HG03558 (cell line): ENCODE measurements around the gene CBFA2T3.
"Not testable (repeated sequence)": the region's sequence is repeated elsewhere in the genome, so short reads cannot be mapped to it uniquely, and the experiment has no call there.

Experiments
- ATAC-seq: cut with Tn5 transposase; IDR thresholded peaks from one replicate; pipeline ENCODE4 v1.9.1; 2021; ENCODE audit warnings: moderate number of reproducible peaks; ENCODE audit not compliant: unreplicated experiment; ENCODE audit errors: extremely low read depth

The CBFA2T3 gene

DNA sequence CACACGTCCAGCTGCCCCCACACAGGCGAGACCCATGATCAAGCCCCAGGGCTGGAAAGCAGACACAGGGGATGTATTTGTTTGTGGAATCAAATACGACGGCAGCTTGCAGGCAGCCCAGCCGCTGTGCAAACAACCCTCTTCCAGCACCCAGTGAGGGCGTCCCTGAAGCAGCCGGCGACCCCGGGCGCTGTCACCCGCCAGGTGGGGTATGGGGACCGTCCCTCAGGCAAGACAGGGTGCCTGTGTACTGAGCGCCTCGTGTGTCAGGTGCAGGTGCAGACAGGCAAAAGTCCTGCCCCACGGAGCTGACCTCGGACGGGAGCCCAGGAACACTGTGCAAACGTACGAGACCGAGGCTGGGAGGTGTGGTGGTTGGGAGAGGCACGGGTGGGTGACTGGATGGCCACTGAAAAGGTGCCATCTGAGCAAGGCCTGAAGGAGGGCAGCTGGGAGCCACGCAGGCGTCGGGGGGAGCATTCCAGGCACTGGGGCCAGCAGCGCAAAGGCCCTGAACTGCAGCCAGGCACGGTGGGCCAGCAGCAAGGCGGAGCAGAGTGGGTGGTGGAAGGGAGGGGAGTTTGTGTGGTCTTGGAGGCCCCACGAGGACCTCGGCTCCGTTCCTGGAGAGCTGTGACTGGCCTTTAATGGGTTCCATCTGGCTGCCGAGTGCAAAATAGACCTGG is 48.5 kb downstream of the CBFA2T3 start:
- no peak for ATAC-seq

DNA sequence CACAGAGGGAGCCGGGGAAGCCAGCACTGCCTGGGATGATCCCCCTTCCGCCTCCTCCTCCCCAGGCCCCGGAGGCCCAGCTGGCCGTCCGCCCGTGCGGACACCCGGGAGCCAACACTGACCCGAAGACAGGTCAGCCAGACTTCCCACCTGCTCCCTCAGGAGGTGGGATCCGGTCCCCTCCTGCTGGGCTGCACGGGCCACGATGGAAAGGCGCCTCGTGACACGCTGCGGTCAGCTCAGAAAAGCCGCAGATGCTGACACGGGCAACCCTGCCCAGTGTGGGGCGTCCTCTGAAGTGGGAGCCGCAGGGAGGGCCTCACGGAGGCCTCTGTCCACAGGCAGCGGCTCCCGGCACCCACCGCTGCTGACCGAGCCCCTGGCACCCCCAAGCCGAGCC is 49.3 kb downstream of the CBFA2T3 start:
- no peak for ATAC-seq

DNA sequence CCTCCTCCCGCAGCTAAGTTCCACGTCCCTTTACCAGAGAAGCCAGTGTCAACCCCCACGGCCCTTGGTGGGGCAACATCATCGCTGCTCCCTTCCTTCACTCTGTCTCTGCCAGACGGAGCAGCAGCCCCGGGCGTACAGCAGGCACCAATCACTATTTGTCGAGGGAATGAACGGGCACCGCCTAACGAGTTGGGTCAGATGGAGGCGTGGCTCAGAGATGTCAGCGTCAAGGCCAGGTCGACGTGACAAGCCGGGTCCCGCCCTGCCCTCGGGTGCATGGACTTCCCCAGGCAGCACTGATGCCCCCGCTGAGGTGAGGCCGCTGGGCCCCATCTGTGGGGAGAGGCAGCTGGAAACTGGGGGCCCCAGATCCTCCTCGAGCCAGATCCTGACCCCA is 50.0 kb downstream of the CBFA2T3 start:
- ATAC-seq = no peak

DNA sequence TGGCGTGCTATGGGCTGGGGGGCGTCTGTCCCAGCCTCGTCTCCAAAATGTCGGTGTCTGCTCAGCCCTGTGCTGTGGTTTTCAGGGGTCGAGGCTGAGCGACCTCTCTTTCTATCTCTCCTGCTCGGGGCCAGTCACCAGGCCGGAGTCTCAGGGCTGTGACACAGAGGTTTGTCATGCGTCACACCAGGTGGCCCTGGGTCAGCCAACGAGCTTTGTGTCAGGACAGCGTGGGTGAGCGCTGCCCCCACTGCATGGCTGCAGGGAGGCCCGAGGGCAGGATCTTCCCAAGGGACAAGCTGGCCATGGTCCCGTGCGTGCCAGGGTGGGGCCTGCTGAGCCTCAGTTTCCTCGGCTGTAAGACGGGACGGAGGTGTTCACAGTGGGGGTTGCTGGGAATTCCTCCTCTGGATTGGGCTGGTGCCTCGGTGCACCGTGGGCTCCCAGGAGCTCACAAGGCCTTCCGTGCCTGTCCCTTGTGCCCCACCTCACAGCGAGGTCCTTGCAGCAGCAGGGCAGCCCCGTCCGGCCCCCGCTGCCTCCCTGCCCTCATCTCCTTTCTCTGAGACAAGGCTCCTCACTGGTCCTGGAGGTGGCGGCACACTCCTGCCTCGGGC is 50.5 kb downstream of the CBFA2T3 start:
- ATAC-seq = no peak

DNA sequence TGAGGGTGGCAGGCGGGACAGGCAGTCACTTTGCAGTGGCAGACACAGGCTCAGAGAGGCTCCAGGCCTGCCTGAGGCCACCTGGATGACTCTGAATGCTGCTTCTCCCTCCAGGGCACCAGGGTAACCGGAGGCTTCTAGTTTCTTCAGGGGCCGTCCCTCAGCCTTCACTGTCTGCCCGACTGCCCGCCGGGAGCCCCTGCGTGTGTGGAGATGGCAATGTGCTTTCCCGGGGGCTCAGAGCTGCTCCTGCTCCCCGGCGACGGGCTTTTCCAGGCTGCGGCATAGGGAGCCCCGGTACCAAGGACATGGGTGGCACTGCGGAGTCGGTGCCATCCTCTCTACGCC is 51.5 kb downstream of the CBFA2T3 start:
- ATAC-seq = no peak

DNA sequence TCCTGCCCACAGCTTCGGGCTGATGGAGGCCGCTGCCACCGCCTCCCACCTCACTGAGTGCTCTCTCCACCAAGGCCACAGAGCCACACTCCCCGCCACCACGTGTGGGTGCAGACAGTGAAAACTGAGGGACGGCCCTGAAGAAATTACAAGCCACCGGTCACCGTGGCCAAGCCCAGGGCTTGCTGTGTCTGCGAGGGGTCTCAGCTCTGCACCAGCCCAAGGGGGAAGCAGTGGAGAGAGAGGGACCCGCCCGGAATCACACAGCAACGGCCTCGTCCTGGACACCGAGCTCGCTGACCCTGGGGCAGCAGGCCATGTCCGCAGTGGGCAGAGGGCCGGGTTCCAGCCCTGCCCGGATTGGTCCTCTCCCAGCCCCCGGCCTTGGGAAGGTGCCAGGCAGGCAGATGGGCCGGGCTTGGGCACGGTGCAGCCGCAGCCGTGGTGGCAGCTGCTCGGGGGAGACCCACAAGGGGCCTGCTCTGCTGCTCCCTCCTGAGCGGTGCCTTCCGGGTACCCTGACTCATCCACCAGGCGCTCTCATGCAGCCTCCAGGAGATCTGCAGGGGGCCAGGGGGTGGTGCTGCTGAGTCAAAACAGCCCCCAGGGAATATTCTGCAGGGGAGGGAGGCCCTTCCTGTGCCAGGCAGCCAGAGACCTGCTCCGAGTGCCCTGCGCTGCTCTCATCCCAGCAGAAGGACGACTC is 52.0 kb downstream of the CBFA2T3 start:
- no peak for ATAC-seq

DNA sequence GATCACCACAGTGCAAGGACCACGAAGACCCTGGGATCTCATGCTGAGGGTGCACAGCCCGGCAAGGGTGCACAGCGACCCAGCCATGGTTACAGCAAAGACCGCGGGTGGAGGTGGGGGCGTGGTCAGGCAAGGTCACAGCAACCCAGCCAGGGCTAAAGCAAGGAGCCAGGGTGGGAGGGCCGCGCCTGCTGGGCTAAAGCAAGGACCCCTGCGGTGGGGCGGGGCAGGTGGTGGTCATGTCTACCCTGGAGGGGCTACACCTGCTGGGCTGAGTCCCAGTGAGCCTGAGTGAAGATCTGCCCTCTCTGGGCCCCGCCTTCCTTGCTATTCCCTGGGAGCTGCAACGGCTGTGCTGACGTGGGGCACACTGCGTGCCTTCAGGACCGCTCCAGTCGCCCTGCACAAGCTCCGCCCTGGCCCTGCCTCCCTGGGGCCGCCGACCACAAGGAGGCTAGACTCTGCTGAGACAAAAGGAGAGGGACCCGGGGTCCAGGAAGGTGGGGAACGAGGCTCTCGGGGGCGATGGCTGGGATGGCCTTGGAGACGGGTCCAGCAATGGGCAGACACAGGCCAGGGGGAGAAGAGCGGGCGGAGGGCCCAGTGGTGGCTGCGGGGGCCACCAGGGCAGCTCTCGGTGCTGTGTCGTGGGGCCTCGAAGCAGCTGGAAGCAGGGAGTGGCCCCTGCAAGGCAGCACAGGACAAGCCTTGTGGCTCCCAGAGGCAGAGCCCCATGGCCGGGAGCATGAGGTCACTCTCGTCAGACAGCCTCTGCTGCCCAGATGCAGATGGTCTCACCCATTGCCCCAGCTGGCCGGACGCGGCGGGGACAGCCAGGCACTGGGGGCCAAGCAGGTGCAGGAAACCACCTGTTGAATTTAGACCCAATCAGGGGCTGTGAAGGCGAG is 52.8 kb downstream of the CBFA2T3 start:
- no peak for ATAC-seq

DNA sequence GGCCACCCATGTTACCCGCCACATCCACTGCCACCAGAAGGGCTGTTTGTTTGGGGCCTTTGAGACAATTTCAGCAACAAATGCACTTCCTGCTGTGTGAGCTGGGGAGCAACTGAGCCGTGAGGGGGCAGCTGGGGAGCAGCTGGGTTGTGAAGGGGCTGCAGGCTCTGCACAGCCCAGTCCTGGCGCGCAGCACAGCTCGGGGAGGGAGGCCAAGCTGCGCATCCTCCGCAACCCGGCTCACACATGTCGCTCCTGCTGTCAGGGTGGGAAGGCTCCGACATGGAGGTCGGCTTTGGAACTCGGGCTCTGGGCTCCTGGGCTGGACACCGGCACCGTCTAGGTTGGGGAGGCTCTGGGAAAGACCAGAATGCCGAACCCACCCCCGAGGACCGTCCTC is 53.6 kb downstream of the CBFA2T3 start:
- ATAC-seq = no peak

DNA sequence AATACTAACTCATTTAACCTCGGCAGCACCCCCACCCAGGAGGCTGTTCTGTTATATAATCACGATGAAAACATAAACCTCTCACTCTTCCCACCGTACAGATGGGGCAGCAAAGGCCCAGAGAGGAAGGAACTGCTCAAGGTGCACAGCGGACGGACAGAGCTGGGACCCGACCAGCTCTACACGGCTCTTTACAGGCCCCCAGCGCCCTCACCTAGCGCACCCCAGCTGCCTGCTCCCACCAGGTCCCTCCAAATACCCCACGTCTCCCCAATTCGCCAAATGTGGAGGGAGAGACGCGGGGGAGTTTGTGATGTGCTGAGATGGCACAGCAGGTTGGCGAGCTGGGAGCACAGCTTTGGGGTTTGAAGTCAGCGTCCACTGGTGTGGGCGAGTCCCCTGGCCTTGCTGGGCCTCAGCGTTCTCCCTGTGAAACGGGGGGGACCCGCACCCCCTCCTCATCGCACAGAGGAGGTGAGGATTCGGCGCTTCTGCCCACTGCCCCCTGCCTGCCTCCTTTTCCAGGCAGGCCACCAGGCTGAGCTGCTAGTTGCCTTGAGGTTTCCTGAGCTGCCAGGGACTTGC is 54.1 kb downstream of the CBFA2T3 start:
- no peak for ATAC-seq

DNA sequence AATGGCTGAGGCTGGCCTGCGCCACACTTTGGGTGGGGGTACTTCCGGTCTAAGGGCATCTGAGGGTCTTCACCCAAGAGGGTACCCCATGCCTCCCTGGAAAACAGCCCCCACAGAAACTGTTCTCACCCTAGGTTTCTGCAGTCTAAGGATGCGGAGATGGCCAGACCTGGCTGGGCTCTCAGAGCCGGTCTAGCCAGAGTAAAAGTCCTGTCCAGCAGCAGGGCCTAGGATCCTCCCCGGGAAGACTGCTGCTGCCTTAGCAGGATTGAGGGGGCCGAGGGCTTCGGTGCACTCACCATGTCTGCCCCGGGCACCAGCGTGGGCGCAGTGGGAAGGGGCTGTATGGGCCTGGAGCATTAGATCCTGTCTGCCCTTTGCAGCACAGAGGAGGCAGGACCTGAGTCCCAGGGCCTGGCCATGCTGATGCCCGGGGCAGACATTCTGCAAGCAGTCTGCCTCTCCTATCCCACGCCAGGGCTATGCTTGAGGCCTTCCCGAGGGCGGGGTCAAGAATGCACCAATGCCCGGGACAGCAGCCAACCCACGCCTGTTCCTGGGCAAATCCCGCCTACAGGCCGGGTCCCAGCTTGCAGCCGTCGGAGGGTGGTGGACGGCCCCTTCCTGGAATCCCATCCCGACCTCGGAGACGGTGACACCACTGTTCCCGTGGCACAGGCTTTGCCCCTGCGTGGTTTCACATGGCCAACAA is 54.7 kb downstream of the CBFA2T3 start:
- no peak for ATAC-seq

DNA sequence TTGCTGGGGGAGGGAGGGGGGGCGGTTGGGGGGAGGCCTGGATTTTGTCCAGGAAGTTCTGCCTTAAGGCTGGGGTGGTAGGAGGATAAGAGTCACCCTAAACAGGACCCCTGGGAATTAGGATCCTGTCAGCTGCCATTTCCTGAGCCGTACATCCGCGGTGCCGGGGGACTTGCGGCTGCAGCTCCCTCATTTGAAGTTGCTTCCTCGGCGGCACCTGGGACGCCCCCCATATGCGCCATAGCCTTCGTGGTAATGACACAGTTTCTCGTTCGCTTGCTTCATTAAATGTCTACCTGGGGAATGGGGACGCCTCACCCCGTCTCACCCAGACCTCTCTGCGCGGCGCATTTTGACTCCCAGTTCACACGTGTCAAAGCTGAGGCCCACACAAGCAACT is 55.4 kb downstream of the CBFA2T3 start:
- ATAC-seq = no peak

DNA sequence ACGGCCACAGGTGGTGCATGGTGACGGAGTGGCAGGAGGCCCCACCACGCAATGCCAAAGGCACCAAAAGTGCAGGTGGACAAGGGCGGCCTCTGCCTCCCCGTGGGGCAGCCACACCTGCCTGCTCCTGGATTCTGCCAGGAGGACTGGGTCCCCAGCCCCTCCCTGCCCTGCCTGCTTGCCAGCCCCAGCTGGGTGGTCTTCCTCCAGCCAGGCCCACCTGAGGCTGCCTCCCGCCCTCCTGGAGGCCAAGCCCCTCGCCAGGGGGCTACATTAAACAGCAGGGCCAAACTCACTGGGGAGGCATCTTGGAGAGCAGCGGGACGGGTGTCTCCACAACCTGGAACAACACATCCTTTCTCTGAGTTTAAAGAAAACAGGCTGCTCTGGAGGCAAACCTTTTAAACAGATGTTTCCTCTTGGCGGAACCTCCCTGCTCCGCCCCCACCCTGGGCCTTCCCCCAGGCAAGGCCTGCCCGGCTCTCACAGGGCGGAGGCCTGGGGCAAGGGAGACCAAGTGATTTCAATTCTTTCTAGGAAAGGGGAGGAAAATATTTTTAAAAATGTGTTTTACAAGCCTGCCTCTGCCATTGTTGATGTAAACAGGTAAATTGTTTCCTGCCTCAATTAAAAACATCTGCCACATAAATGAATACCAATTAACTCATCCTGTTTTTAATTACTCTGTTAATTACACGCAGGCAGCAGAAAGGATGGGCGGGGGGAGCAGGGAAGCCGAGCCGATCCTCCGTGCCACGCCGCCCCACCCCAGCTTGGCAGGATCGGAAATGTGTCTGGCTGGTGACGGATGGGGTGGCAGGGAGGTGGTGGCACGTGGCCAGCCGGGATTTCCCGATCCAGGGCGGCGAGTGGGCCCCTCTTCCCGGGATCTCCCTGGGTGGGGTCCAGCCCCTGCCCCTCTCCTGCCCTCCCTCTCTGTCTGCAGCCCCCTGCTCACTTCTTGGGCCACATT is 56.1 kb downstream of the CBFA2T3 start:
- ATAC-seq = no peak

DNA sequence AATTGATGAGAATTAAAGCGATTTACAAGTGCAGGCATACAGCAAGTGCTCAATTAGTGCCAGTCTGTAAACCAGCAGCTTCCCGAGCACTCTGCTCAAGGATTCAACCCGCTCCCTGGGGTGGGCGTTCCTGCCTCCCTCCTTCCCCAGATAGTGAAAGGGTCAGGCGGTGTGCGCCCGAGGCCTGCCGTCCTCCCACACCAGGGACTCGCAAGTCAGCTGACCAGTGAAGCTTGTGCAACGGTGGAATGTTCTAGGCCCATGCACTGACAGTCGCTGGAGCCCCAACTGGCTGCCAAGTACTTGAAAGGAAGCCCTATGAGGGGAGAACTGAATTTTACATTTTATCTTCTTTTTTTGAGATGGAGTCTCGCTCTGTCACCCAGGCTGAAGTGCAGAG is 57.1 kb downstream of the CBFA2T3 start:
- no peak for ATAC-seq

DNA sequence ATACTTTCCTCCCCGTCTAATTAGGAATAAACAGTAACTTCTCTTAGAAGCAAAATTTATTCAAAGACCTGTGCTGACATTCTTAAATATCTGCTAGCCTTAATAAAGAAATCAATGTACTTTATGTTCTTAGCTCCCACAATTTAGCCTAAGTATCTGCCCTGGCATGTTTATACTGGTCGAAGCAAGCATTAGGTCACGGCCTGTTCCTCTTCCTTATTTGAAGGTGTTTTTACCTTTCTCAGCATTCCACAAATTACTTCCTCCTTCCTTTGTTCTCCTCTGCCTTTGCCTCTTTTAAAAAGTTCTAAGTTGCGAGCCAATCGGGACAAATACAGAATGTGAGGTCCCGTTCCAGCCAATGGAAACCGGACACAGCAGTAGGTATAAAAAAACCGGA is 58.1 kb downstream of the CBFA2T3 start:
- not testable (repeated sequence) for ATAC-seq

DNA sequence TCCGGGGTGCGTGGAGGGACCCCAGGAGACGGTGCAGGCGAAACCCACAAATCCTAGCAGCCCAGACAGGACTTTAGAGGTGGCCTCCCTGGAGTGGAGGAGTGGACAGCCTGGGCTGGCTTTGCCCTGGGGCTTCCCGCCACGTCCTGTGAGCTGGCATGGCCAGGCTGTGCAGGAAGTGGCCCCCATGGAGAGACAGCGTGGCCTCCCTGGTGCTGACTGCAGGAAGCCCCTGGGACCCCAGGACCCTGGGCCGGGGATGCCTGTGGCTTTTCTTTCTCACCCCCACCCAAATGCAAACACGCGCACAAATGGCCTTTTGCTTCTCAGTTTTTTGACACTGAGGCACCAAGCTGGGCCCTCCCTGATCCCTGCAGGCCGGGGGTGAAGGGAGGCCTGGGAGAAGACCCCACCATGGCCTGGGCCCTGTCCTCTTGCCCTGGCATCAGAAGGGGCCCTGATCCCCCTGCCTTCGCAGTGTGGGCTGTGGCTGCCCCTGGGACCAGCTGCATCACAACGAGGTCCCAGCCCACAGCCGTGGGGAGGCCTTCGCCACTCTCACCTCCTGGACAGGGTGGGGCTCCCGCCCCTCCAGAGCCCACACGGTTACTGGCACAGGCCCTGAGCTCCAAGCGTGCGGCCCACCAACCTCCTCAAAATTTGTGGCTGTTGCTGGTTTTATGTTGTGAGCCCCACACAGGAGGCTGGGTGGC is 58.9 kb downstream of the CBFA2T3 start:
- no peak for ATAC-seq

DNA sequence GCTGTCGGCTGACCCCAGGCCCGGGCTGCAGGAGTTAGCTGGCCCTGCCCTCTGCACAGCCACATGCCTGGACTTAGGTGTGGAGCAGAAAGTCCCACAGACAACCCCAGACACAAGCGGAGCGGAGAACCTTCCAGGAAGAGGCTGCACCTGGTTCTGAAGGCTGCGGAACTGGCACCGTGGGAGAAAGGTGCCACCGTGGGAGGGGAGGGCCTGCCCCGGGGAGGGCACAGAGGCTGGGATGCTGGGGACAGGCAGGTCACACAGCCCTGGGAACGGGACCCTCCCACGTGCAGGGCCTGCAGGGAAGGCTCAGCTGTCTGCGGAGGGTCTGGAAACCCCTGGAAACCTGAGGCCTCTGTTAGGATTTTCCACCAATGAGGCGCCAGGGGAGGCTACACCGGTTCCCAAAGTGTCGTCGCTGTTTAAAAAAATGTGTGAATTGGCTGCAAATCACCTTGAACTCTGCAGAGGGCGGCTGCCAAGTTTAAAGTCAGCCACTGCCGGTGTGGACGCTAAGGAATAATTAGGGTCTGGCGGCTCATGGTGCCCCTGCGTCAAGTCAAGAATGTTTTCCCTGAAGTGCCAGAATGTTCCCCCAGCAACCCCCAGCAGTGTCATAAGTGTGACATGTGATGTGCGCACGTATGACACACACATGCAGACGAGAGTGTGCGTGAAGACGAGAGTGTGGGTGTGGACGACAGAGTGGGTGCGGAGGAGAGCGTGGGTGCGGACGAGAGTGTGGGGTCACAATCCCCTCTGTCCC is 59.7 kb downstream of the CBFA2T3 start:
- ATAC-seq = no peak

DNA sequence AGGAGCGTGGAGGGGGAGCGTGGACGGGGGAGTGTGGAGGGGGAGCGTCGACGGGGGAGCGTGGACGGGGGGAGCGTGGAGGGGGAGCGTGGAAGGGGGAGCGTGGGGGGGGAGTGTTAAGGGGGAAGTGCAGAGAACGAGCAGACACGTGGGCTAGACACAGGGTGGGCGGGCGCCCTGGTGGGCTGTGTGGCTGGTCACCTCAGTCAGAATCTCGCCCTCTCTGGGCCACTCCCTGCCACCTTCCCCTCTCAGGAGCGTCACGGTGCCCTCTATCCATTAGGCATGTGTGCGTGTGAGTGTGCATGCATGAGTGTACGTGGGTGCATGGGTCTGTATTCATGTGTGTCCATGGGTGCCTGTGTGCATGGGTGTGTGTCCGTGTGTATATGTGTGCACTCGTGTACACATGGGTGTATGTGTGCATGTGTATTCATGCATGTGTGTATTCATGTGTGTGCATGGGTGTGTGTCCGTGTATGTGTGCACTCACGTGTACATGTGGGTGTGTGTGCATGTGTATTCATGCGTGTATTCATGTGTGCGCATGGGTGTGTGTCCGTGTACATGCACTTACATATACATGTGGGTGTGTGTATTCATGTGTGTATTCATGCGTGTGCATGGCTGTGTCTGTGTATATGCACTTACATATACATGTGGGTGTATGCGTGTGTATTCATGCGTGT is 61.2 kb downstream of the CBFA2T3 start:
- ATAC-seq = no peak
